HuH-7 (cell line): ENCODE results near the gene PHPT1.
"Not testable (repeated sequence)": the region's sequence is repeated elsewhere in the genome, so short reads cannot be mapped to it uniquely, and the experiment has no call there.

Experiments used
- DNase-seq: peaks from one replicate; pipeline ENCODE4 v3.0.0; 2011; ENCODE audit warnings: low spot score

PHPT1 gene

GRCh38 chr9:136837146-136837855 is 11.9 kb upstream of the PHPT1 start:
- DNase-seq = no peak

DNA sequence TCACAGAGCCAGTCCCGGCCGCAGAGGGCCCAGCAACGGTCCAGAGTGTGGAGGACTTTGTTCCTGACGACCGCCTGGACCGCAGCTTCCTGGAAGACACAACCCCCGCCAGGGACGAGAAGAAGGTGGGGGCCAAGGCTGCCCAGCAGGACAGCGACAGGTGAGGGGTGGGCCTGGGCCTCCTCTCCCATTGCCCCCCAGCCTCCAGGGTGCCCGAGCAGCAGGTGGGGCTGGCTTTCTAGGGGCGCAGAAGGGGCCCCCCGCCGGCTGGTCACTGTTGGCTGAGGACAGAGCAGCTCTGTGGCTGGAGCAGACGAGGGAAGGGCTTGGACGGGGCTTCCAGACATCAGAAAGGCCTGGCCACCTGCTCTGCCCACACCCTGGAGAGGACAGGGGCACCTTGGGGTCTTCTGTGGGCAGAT is 11.3 kb upstream of the PHPT1 start:
- not testable (repeated sequence) for DNase-seq

GRCh38 chr9:136838314-136839228 is 10.6 kb upstream of the PHPT1 start:
- no peak for DNase-seq

- no peak for DNase-seq
Observed at GRCh38 chr9:136839229-136840139, 9.7 kb upstream of the PHPT1 start.

GRCh38 chr9:136840140-136840876 is 8.9 kb upstream of the PHPT1 start:
- no peak for DNase-seq

DNA sequence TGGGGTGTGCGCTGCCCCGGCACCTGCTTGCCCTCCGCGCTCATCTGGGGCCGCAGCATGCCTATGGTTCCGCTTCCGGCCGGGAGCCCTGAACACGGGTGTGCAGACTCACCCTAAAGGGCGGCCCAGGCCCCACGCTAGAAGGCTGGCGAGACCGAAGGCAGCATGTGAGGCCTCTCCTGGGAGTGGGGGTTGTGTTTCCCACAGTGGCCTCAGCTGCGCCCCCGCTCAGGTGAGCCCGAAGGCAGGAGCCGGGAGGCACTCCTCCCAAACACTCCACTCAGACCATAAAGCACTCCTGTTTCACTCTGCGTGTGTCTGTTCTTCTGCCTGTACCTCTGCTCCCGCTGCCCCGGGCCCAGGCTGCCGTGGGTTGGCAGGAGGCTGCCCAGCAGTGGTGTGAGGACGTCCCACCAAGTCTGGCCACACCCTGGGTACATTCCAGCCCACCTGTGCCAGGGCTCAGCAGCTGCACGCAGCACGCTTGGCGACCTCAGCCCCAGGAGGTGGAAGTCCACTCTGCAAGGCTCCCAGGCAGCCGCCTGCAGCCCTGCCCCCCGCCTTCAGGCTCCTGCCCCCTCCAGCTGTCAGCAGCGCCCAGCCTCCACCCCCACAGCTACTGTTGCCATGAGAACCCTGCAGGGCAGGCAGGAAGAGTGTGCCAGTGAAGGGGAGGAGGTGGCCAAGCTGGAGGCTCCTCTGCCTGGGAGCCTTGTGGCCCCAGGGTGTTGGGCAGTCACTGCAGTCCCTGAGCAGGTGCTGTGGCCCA is 8.1 kb upstream of the PHPT1 start:
- DNase-seq = no peak

DNA sequence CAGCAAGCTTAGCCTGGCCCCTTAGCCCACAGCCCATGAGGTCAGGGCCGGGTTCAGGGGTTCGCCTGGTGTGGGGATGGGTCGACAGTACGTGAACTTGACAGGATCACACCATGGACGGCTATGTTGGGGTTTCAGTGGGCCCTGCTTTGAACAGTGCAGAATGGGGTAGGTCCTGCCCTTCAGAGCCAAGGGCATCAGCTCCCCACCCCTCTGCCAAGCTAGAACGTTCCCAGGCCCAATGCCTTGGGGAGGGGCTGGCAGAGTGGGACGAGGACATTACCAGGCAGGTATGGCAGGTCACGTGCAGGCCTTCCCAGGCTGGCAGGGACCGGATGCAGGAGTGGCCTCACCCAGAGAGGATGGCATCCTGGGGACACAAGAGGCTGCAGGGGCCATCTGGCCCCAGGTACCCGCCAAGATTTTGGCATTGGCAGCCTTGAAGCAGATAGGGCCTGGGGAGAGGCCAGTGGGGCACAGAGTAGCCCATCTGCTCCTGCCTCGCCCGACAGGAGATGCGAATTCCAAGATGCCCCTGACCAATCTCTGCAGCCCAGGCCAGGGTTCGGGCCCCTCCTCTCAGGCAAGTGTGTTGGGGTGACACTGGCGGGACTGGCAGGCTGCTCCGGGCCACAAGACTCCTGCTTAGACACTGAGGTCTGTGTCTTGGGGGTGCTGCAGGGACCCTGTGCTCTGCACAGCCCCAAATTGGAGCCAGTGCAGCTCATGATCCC is 7.4 kb upstream of the PHPT1 start:
- not testable (repeated sequence) for DNase-seq

GRCh38 chr9:136842380-136842948 is 6.7 kb upstream of the PHPT1 start, which contains the start of gene AJM1:
Gene AJM1 (plus strand): TSS chr9:136842478. CDS start chr9:136844415, 1,937 bp downstream.
- peak; percentile 93 for DNase-seq

- DNase-seq = not testable (repeated sequence)
Observed at GRCh38 chr9:136843159-136843800, 5.9 kb upstream of the PHPT1 start.

DNA sequence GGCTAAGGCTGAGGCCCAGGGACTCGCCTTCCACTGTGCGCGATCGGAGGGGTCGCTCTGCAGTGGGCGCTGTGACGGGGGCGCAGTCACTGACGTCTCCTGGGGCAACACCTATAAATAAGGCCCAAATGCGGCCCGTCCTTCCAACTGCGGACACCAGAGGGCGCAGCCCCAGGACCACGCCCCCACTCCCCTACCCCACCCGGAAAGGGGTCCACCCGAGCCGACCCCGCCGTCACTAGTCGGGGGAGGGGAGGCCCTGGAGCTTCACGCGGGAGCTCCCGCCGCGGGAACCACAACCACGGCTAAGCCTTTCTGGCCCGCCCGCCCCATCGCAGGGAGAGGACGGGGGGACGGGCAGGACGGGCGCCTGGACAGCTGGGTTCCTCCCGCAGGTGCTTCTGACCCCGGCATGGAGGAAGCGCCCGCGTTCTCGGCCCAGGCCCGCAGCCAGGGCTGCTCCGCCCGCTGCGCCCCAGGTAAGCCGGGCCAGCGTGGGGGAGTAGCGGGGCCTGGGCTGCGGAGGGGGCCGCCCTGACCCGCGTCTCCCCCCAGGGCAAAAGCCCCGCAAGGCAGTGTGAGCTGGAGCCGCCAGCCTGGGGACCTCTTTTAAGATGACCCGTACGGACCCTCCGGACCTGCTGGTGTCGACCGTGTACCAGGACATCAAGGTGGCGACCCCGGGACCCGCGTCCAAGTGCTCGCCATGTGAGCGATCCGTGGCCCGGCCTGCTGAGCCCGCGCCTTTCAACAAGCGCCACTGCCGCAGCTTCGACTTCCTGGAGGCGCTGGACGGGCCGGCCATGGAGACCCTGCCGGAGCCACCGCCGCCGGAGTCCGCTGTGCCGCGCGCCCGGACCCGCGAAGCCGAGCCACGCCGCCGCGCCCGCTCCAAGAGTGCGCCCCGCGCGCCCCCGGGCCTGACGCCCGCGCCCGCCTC is 5.1 kb upstream of the PHPT1 start:
- DNase-seq = not testable (repeated sequence)

- no peak for DNase-seq
Observed at GRCh38 chr9:136844761-136845464, 4.3 kb upstream of the PHPT1 start.

DNA sequence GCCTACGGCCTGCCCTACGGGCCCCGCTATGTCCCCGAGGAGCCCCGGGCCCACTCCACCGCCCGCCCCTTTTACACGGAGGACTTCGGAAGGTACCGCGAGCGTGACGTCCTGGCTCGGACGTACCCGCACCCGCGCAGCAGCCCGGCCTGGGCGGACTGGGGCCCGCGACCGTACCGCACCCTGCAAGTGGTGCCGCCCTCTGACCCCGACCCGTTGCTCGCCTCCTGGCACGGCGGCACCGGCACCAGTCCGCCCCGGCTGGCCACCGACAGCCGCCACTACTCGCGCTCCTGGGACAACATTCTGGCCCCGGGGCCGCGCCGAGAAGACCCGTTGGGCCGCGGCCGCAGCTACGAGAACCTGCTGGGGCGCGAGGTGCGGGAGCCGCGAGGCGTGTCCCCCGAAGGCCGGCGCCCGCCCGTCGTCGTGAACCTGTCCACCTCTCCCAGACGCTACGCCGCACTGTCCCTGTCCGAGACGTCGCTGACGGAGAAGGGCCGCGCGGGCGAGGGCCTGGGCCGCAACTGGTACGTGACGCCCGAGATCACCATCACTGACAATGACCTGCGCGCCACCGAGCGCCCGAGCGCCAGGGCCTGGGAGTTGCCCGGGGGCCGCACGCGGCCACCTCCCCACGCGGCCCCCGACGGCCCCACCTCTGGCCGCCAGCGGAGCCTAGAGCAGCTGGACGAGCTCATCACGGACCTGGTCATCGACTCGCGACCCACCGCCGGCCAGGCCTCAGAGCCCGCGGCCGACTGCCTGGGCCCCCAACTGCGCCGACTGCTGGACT is 3.5 kb upstream of the PHPT1 start:
- DNase-seq = no peak

DNA sequence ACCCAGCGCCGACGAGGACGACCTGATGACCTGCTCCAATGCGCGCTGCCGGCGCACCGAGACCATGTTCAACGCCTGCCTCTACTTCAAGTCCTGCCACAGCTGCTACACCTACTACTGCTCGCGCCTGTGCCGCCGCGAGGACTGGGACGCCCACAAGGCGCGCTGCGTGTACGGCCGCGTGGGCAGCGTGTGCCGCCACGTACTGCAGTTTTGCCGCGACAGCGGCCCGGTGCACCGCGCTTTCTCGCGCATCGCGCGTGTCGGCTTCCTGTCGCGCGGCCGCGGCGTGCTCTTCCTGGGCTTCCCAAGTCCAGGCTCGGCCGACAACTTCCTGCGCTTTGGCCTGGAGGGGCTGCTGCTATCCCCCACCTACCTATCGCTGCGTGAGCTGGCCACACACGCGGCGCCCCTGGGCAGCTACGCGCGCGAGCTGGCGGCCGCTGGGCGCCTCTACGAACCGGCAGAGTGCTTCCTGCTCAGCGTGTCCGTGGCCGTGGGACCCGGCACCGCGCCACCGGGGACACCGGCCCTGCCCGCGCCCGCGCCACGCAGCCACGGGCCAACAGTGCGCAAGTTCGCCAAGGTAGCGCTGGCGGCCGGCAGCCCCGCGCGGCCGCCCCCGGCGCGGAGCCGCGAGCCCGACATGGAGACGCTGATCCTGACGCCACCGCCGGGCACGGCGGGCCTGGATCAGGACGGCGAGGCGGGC is 2.7 kb upstream of the PHPT1 start:
- no peak for DNase-seq

GRCh38 chr9:136847088-136847825 is 2.0 kb upstream of the PHPT1 start:
- peak; percentile 82 for DNase-seq

GRCh38 chr9:136847826-136848392 is 1.3 kb upstream of the PHPT1 start:
- DNase-seq = peak; percentile 82
